Measurements from ENCODE around the gene ZNF418. TPM values are rescaled to one million over a fixed set of nuclear protein-coding genes. Genes with fewer than 3 reads are reported as not detected.

ZNF418 gene
- total and polyA plus RNA-seq, 2 of the 8 experiments (the other 6 are each of a cell fraction or from before 2014, with no cell fraction given), result 10.5 to 18.8 TPM

- no peak overlapping the region for H3K4ac ChIP-seq (replicated peaks; ENCODE audit: insufficient read length, low read depth, low read length)
- H2BK20ac ChIP-seq (ENCODE audit: low read length), result no peak overlapping the region
- H3K9ac ChIP-seq (replicated peaks in 1 of 4; ENCODE audit: extremely low read depth in 1 of 4, low read depth in 3 of 4, low read length in 3 of 4), result peak overlapping the region; percentile 83 to 92 (median 86)
- H2BK15ac ChIP-seq (ENCODE audit: low read length), result no peak overlapping the region
- peaks cover 0 to 10% of the 10 kb centered on the region in 2 experiments for H4K20me1 ChIP-seq (replicated peaks in 1 of 2; ENCODE audit: control insufficient read depth in 1 of 2, insufficient read depth in 2 of 2, low read length in 2 of 2)
- no peaks in the 10 kb centered on the region for H3K27me3 ChIP-seq (replicated peaks in 1 of 4; ENCODE audit: control insufficient read depth in 3 of 4, extremely low read depth in 1 of 4, insufficient read depth in 3 of 4, low read length in 3 of 4)
- H3K18ac ChIP-seq (ENCODE audit: extremely low read depth, low read length), result 0 out of 2 replicates have a peak overlapping the region, but pooled peaks have one; percentile 4
- H3K4me2 ChIP-seq (ENCODE audit: insufficient read depth in 1 of 2, low read depth in 2 of 2, low read length in 2 of 2), result peak overlapping the region; percentile 98 to 99
- H3K79me1 ChIP-seq (ENCODE audit: low read depth, low read length), result peaks cover 30% of the 10 kb centered on the region
- 3% methylated on average over 14 of the region's 18 CpGs; no CpG with 5 or more reads in 1 of the 2 experiments for WGBS, 2 experiments (ENCODE audit: extremely low coverage in 1 of 2, insufficient coverage in 1 of 2, insufficient read length in 1 of 2, insufficient replicate concordance in 2 of 2, low coverage in 1 of 2, low lambda C conversion rate in 2 of 2, missing lambda C conversion rate in 1 of 2)
- ChIA-PET CTCF (ENCODE audit: partially characterized antibody) (interaction anchor here (1.6 kb wide), 1 partner anchor 16 kb away, joined by 3 read pairs; no protein-coding TSS in a partner anchor), POLR2A (ENCODE audit: partially characterized antibody) (interaction anchor here (0.9 to 1.0 kb wide), 3 partner anchors 12 to 111 kb away, joined by 3 to 5 read pairs (median 4); partner anchors contain the start of genes ZNF417 and ZNF418)
- peak overlapping the region; percentile 71 to 98 (median 88) for H3K4me3 ChIP-seq (ENCODE audit: extremely low read depth in 1 of 4, insufficient read depth in 2 of 4, low read depth in 3 of 4, low read length in 4 of 4)
- H4K8ac ChIP-seq (ENCODE audit: extremely low read depth, insufficient read depth, low read length), result peak overlapping the region; percentile 96; the same call in 1 of the 2 replicates
- peak overlapping the region; percentile 67; the same call in 1 of the 2 replicates for H3K27ac ChIP-seq (ENCODE audit: low read depth, low read length)
- peak overlapping the region; percentile 87 for H2BK5ac ChIP-seq (ENCODE audit: low read depth, low read length)
- peaks cover 21 to 31% of the 10 kb centered on the region in 2 experiments for H3K9me3 ChIP-seq (ENCODE audit: insufficient read depth in 2 of 2, low read depth in 1 of 2, low read length in 1 of 2)
- H2AFZ ChIP-seq (ENCODE audit: low read length), result no peak overlapping the region
- peak overlapping the region; percentile 54 for H3K56ac ChIP-seq (replicated peaks; ENCODE audit: insufficient read length, low read depth, low read length)
- peaks cover 5% of the 10 kb centered on the region; the same call in 1 of the 2 replicates for H3K23me2 ChIP-seq (ENCODE audit: low read depth, low read length)
- H2BK120ac ChIP-seq (replicated peaks; ENCODE audit: low read depth, low read length), result no peak overlapping the region
- H3K4me1 ChIP-seq (replicated peaks in 1 of 4; ENCODE audit: control insufficient read depth in 3 of 4, insufficient read depth in 4 of 4, low read length in 3 of 4), result peaks cover 0 to 9% (median 2%) of the 10 kb centered on the region in 4 experiments; a peak in 5 of 7 replicates
- H3K23ac ChIP-seq (ENCODE audit: insufficient read length), result no peak overlapping the region
- DNase-seq (ENCODE audit: low read depth in 1 of 2, low spot score in 2 of 2) (no peak), FAIRE-seq (no peak)
- H3K14ac ChIP-seq (ENCODE audit: insufficient read length), result no peak overlapping the region
- H2BK12ac ChIP-seq (ENCODE audit: low read depth, low read length), result no peak overlapping the region
- no peak overlapping the region for H4K5ac ChIP-seq (ENCODE audit: insufficient read length, low read depth, low read length)
- H2AK5ac ChIP-seq (ENCODE audit: low read depth, low read length), result 0 out of 2 replicates have a peak overlapping the region, but pooled peaks have one; percentile 19
- peaks cover 7 to 21% (median 15%) of the 10 kb centered on the region in 4 experiments; a peak in 7 of 8 replicates for H3K36me3 ChIP-seq (ENCODE audit: control insufficient read depth in 2 of 4, insufficient read depth in 4 of 4, low read length in 3 of 4)
- peak overlapping the region; percentile 26 for H4K91ac ChIP-seq (replicated peaks; ENCODE audit: insufficient read length, low read length)
- peaks cover 29 to 54% of the 10 kb centered on the region in 2 experiments for H3K79me2 ChIP-seq (ENCODE audit: control insufficient read depth in 1 of 2, insufficient read depth in 2 of 2, low read length in 2 of 2)
- no peak for TF ChIP-seq EZH2 (IDR thresholded peaks at IDR 0.05; ENCODE audit: low read depth, low read length, severe bottlenecking)
- TF ChIP-seq CBX8 (IDR thresholded peaks at IDR 0.05; ENCODE audit: borderline replicate concordance, low read depth, low read length), result no peak
- no peak for TF ChIP-seq RAD21 (IDR thresholded peaks at IDR 0.05 in 1 of 2, conservative IDR thresholded peaks at IDR 0.05 in 1 of 2; ENCODE audit: low read depth in 2 of 2, low read length in 2 of 2)
- no peak for TF ChIP-seq SP1 (IDR thresholded peaks at IDR 0.05; ENCODE audit: low read depth, low read length)
- no peak for TF ChIP-seq HDAC2 (IDR thresholded peaks at IDR 0.05; ENCODE audit: borderline replicate concordance in 1 of 2, low read depth in 2 of 2, low read length in 2 of 2)
- no peak for TF ChIP-seq BACH1 (IDR thresholded peaks at IDR 0.05; ENCODE audit: low read length)
Measured at GRCh38 chr19:57947088-57947418, 11.9 kb upstream of the ZNF418 start.
